Heart left ventricle (tissue), 16 donors: Measurements from ENCODE around the gene HMGCL. TPM values are rescaled to one million over a fixed set of nuclear protein-coding genes. Genes with fewer than 3 reads are reported as not detected.

ENCODE experiments used
- ATAC-seq, 4 donors: fragments of 200-7000 bp; cut with Tn5 transposase; one replicate each; pipeline ENCODE4 v1.9.1; 2020 to 2022; ENCODE audit warnings: moderate library complexity in 4 of 4, mild to moderate bottlenecking in 3 of 4, moderate number of reproducible peaks in 1 of 4
- DNase-seq, 5 donors: peaks; one replicate each; pipeline ENCODE4 v3.0.0-alpha.2; 2020
- H3K27ac ChIP-seq, 12 donors: fragments of 200-600 bp; sonication (generic) in 4 of 12; one replicate each; pipeline versions ENCODE4 v1.5.0 to v1.8.0; 2016 to 2022; ENCODE audit warnings: mild to moderate bottlenecking in 2 of 12
- H3K27me3 ChIP-seq, 9 donors: fragments of 200-600 bp; sonication (generic) in 2 of 9; one replicate each; pipeline versions ENCODE4 v1.5.1 to v1.8.0; 2016 to 2022; ENCODE audit warnings: mild to moderate bottlenecking in 3 of 9
- H3K36me3 ChIP-seq, 9 donors: fragments of 200-600 bp; sonication (generic) in 2 of 9; one replicate each; pipeline versions ENCODE4 v1.5.0 to v1.8.0; 2018 to 2022; ENCODE audit warnings: mild to moderate bottlenecking in 2 of 9
- H3K4me1 ChIP-seq, 12 donors: fragments of 200-600 bp; sonication (generic) in 4 of 12; one replicate each; pipeline versions ENCODE4 v1.5.0 to v1.8.0; 2016 to 2022; ENCODE audit warnings: mild to moderate bottlenecking in 3 of 12
- H3K4me3 ChIP-seq, 12 donors: fragments of 200-600 bp; sonication (generic) in 4 of 12; one replicate each; pipeline versions ENCODE4 v1.5.0 to v1.8.0; 2017 to 2022; ENCODE audit warnings: mild to moderate bottlenecking in 9 of 12, moderate library complexity in 4 of 12
- H3K9me3 ChIP-seq, 12 donors: fragments of 200-600 bp; sonication (generic) in 4 of 12; one replicate each; pipeline versions ENCODE4 v1.5.0 to v1.8.0; 2016 to 2022; ENCODE audit warnings: mild to moderate bottlenecking in 1 of 12
- CTCF ChIP-seq, 12 donors: fragments of 200-600 bp; sonication (generic) in 4 of 12; IDR thresholded peaks; one replicate each; pipeline versions ENCODE4 v1.5.0 to v1.8.0; 2018 to 2022; ENCODE audit warnings: antibody characterized with exemption in 12 of 12, mild to moderate bottlenecking in 5 of 12
- POLR2A ChIP-seq, 2 donors: fragments of 450-650 bp; IDR thresholded peaks; one replicate each; pipeline ENCODE4 v1.6.1; 2017; ENCODE audit warnings: antibody characterized with exemption in 2 of 2, mild to moderate bottlenecking in 2 of 2, moderate library complexity in 2 of 2
- WGBS, 4 donors: extraction: QIAGEN DNeasy Blood & Tissue Kit in 2 of 4; methylation state at CpG; one replicate each; pipeline versions ENCODE4 v1.1.5 to v1.1.7; 2013 to 2018; 5-methylcytosine and 5-hydroxymethylcytosine counted together
- intact Hi-C, 10 donors: fragments of 100-400 bp; cut with DNase I; formaldehyde crosslinking; loops; one replicate each; pipeline versions ENCODE4 v1.11.1 to v1.14.2; 2022
- polyA plus RNA-seq, 2 donors: library from polyadenylated mRNA; stranded (reverse); fragments of 200-250 nt; gene quantifications; one replicate each; pipeline ENCODE4 v1.2.3, GENCODE V29; 2013
- total RNA-seq, 9 donors: library from RNA; depleted of rRNA in 2 of 9; stranded (reverse); fragments of >200 nt in 2 of 9; fragmentation: NEBNext Ultra II Directional in 3 of 9; extraction: Animal tissue kit (Norgen Biotek cat#: 25700) in 3 of 9; gene quantifications; one replicate each; pipeline versions ENCODE4 v1.1.0 to v1.2.4, GENCODE V29; 2016 to 2023
- donor health status: ischemic (EF 13 %, LVEDD 7.1; RV severe dilation, severe dysfunction).
- donor health status: healthy with polysubstance abuse.
- donor health status: DM: no; HTN: yes; CAD: no.
- donor health status: DM: no; HTN: no; CAD: no.
- donor health status: ischemic (EF 25% LVEDD 6.9; RV normal size, moderate dysfunction).
- donor health status: ischemic (EF 25% LVEDD 5.7; RV mildly dilated, moderate dysfunction).
- donor health status: healthy.
- donor health status: DM: yes; HTN: yes; CAD: no.
- donor health status: ischemic (EF 35%, LVEDD 5.7; RV mildly dilated, moderate dysfunction).
- donor health status: nonischemic (EF 11% LVEDD 7.7; RV severe dilation, severe dysfunction).
- donor health status: DM: yes; HTN: yes; CAD: no.
- donor health status: PGD.
- donor health status: ischemic (EF 29% LVEDD 5.4; RV normal size, mild dysfunction).
- donor health status: nonischemic (EF 23%, LVEDD 6.1; RV moderate dilation, normal function).

HMGCL gene
- total and polyA plus RNA-seq, 11 donors = 22.0 to 44.3 (median 38.8) TPM

- intact Hi-C loops = loop anchor here in 6 of 10 donors (5.0 to 10.0 kb wide), 4 partner anchors 49 to 139 kb away; partner anchors contain the start of genes FUCA1 (in 4 of the 6), CNR2 (in 1 of the 6) and HMGCL (in 1 of the 6)
- TF ChIP-seq POLR2A (IDR thresholded peaks at IDR 0.05) (no peak), CTCF (IDR thresholded peaks at IDR 0.05) (no peak)
- Histone ChIP-seq H3K27ac (no peak overlapping the region), H3K4me1 (peaks cover 4 to 56% (median 36%) of the 10 kb centered on the region in 12 donors), H3K9me3 (no peaks in the 10 kb centered on the region), H3K4me3 (no peak overlapping the region), H3K27me3 (no peaks in the 10 kb centered on the region), H3K36me3 (peaks cover 0 to 24% (median 17%) of the 10 kb centered on the region in 9 donors)
- ATAC-seq (no peak), DNase-seq (no peak)
- 87 to 89% (median 88%) methylated on average over 2 of the region's 2 CpGs for WGBS, 4 donors
Measured at GRCh38 chr1:23776217-23776616, 49.0 kb downstream of the HMGCL start.

GRCh38 chr1:23774174-23774880 lies 50.9 kb downstream of the HMGCL start:
- Histone ChIP-seq H3K36me3 (peaks cover 0 to 18% (median 11%) of the 10 kb centered on the region in 9 donors), H3K27me3 (no peaks in the 10 kb centered on the region), H3K4me3 (no peak overlapping the region), H3K4me1 (peaks cover under 1 to 46% (median 27%) of the 10 kb centered on the region in 12 donors), H3K9me3 (no peaks in the 10 kb centered on the region), H3K27ac (peak overlapping the region in 1 of 12 donors; percentile 12)
- intact Hi-C loops = loop anchor here in 7 of 10 donors (5.0 to 10.0 kb wide), 5 partner anchors 50 to 143 kb away; partner anchors contain the start of genes FUCA1 (in 6 of the 7), CNR2 (in 1 of the 7) and HMGCL (in 1 of the 7)
- no peak for ATAC-seq
- no peak for DNase-seq
- WGBS, 4 donors = 71 to 76% (median 73%) methylated on average over 6 of the region's 6 CpGs
- TF ChIP-seq CTCF (IDR thresholded peaks at IDR 0.05) = no peak
- no peak for TF ChIP-seq POLR2A (IDR thresholded peaks at IDR 0.05)

- Histone ChIP-seq H3K4me3 (no peak overlapping the region), H3K4me1 (peaks cover 0 to 47% (median 21%) of the 10 kb centered on the region in 12 donors), H3K27ac (no peak overlapping the region), H3K27me3 (no peaks in the 10 kb centered on the region), H3K9me3 (no peaks in the 10 kb centered on the region), H3K36me3 (peaks cover 0 to 27% (median 11%) of the 10 kb centered on the region in 9 donors)
- ATAC-seq (no peak), DNase-seq (no peak)
- WGBS, 4 donors = 81 to 88% (median 84%) methylated on average over 10 of the region's 10 CpGs
- intact Hi-C loops = loop anchor here in 7 of 10 donors (5.0 to 10.0 kb wide), 5 partner anchors 52 to 144 kb away; partner anchors contain the start of genes FUCA1 (in 6 of the 7), CNR2 (in 1 of the 7) and HMGCL (in 1 of the 7)
- TF ChIP-seq POLR2A (IDR thresholded peaks at IDR 0.05) (no peak), CTCF (IDR thresholded peaks at IDR 0.05) (no peak)
Measured at GRCh38 chr1:23772854-23773242, 52.4 kb downstream of the HMGCL start.
